ENCODE measurements around the gene GMPR2. TPM values are rescaled to one million over a fixed set of nuclear protein-coding genes. Genes with fewer than 3 reads are reported as not detected.

The GMPR2 gene
- total and polyA plus RNA-seq, 2 of the 13 experiments (the other 11 are each of a cell fraction or from before 2014, with no cell fraction given): 210 to 273 TPM

DNA sequence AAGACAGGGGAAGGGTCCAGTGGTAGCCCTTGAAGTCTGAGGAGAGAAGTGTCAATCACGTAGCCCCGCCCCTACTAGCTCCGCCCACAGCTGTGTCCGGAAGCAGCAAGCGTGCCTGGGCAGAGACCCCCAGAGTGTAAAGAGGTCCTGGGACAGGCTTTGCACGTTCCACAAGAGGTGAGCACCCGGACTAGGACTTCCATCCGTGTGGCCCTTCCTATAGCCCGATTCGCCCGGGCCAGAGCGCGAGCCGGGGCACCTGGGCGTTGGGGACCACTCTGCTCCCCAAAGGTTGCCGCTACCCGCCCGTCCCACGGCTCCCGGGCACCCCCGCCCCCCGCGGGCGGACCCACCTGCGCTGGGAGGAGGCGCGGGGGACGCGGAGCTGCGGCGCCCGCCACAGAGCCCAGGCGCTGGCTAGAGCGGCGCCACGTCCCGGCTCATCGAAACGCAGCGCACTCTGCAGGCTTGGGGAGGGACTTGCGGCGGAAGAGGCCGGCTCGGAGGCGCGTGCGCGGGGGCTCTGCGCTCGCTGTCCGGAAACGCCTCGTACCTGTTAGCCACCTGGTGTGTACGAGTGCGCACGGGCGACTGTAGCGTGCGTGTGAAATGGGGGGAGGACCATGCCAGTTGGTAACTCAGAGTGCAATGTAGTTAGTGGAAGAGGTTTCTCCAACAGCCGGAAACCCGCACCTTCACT is 38.6 kb downstream of the GMPR2 start, which contains the start of gene RABGGTA (continued):
- TF ChIP-seq RORA (CRISPR knock-in tag; IDR thresholded peaks at IDR 0.05) (no peak; the same call in 1 of the 2 replicates), CEBPG (CRISPR knock-in tag; IDR thresholded peaks at IDR 0.05) (peak; percentile 59), ZNF761 (CRISPR knock-in tag; conservative IDR thresholded peaks at IDR 0.05) (peak; percentile 99), PAX8 (CRISPR knock-in tag; IDR thresholded peaks at IDR 0.05; ENCODE audit: borderline replicate concordance) (peak; percentile 100), RFX3 (CRISPR knock-in tag; IDR thresholded peaks at IDR 0.05) (no peak; the same call in 1 of the 2 replicates), ZNF543 (CRISPR knock-in tag; IDR thresholded peaks at IDR 0.05) (peak; percentile 99), ZNF570 (CRISPR knock-in tag; IDR thresholded peaks at IDR 0.05; ENCODE audit: borderline replicate concordance) (peak; percentile 88; the same call in 1 of the 2 replicates), ZBTB38 (CRISPR knock-in tag; IDR thresholded peaks at IDR 0.05) (peak; percentile 99), TBP (CRISPR knock-in tag; IDR thresholded peaks at IDR 0.05) (peak; percentile 99), GATAD2A (CRISPR knock-in tag; IDR thresholded peaks at IDR 0.05) (peak; percentile 91), SIX1 (CRISPR knock-in tag; IDR thresholded peaks at IDR 0.05; ENCODE audit: borderline replicate concordance) (peak; percentile 52), ZNF563 (CRISPR knock-in tag; IDR thresholded peaks at IDR 0.05) (peak; percentile 99), ARNTL (CRISPR knock-in tag; IDR thresholded peaks at IDR 0.05) (peak; percentile 94)
- TF ChIP-seq, protein P1, sequence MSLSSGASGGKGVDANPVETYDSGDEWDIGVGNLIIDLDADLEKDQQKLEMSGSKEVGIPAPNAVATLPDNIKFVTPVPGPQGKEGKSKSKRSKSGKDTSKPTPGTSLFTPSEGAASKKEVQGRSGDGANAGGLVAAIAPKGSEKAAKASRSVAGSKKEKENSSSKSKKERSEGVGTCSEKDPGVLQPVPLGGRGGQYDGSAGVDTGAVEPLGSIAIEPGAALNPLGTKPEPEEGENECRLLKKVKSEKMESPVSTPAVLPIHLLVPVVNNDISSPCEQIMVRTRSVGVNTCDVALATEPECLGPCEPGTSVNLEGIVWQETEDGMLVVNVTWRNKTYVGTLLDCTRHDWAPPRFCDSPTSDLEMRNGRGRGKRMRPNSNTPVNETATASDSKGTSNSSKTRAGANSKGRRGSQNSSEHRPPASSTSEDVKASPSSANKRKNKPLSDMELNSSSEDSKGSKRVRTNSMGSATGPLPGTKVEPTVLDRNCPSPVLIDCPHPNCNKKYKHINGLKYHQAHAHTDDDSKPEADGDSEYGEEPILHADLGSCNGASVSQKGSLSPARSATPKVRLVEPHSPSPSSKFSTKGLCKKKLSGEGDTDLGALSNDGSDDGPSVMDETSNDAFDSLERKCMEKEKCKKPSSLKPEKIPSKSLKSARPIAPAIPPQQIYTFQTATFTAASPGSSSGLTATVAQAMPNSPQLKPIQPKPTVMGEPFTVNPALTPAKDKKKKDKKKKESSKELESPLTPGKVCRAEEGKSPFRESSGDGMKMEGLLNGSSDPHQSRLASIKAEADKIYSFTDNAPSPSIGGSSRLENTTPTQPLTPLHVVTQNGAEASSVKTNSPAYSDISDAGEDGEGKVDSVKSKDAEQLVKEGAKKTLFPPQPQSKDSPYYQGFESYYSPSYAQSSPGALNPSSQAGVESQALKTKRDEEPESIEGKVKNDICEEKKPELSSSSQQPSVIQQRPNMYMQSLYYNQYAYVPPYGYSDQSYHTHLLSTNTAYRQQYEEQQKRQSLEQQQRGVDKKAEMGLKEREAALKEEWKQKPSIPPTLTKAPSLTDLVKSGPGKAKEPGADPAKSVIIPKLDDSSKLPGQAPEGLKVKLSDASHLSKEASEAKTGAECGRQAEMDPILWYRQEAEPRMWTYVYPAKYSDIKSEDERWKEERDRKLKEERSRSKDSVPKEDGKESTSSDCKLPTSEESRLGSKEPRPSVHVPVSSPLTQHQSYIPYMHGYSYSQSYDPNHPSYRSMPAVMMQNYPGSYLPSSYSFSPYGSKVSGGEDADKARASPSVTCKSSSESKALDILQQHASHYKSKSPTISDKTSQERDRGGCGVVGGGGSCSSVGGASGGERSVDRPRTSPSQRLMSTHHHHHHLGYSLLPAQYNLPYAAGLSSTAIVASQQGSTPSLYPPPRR (CRISPR knock-in tag; IDR thresholded peaks at IDR 0.05; ENCODE audit: borderline replicate concordance): peak; percentile 91
- TF ChIP-seq, protein P2, sequence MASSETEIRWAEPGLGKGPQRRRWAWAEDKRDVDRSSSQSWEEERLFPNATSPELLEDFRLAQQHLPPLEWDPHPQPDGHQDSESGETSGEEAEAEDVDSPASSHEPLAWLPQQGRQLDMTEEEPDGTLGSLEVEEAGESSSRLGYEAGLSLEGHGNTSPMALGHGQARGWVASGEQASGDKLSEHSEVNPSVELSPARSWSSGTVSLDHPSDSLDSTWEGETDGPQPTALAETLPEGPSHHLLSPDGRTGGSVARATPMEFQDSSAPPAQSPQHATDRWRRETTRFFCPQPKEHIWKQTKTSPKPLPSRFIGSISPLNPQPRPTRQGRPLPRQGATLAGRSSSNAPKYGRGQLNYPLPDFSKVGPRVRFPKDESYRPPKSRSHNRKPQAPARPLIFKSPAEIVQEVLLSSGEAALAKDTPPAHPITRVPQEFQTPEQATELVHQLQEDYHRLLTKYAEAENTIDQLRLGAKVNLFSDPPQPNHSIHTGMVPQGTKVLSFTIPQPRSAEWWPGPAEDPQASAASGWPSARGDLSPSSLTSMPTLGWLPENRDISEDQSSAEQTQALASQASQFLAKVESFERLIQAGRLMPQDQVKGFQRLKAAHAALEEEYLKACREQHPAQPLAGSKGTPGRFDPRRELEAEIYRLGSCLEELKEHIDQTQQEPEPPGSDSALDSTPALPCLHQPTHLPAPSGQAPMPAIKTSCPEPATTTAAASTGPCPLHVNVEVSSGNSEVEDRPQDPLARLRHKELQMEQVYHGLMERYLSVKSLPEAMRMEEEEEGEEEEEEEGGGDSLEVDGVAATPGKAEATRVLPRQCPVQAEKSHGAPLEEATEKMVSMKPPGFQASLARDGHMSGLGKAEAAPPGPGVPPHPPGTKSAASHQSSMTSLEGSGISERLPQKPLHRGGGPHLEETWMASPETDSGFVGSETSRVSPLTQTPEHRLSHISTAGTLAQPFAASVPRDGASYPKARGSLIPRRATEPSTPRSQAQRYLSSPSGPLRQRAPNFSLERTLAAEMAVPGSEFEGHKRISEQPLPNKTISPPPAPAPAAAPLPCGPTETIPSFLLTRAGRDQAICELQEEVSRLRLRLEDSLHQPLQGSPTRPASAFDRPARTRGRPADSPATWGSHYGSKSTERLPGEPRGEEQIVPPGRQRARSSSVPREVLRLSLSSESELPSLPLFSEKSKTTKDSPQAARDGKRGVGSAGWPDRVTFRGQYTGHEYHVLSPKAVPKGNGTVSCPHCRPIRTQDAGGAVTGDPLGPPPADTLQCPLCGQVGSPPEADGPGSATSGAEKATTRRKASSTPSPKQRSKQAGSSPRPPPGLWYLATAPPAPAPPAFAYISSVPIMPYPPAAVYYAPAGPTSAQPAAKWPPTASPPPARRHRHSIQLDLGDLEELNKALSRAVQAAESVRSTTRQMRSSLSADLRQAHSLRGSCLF (CRISPR knock-in tag; IDR thresholded peaks at IDR 0.05; ENCODE audit: borderline replicate concordance): no peak; the same call in 1 of the 2 replicates
